Stimulated activated CD8-positive, alpha-beta memory T cell treated with anti-CD3 and anti-CD28 coated beads, Interleukin-4, amount 100 ng/mL, for 1 hour (primary cell): ENCODE measurements around the gene RAB22A.

Experiments used
- DNase-seq, 2 donors: peaks; one replicate each; pipeline ENCODE4 v3.0.0-alpha.2; 2020; ENCODE audit warnings: low read depth in 2 of 2, low spot score in 1 of 2

The RAB22A gene

GRCh38 chr20:58300321-58300720, 9.2 kb upstream of the RAB22A start:
- DNase-seq: no peak

DNA sequence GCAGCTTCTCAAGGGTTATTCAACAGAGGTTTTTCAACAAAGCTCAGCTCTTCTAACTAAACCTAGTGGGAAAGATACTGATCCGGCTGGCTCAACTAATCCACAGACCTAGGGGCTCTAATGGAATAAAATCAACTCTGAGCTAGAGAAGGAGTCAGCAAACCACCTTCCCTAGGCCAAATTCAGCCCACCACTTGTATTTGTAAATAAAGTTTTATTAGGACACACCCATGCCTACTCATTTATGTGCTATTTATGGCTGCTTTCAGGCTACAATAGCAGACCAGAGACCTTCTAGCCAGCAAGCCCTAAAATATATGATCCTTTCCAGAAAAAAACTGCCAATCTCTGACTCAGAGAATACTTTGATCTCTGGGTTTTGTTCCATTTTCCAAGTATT, 6.0 kb upstream of the RAB22A start:
- DNase-seq: no peak

GRCh38 chr20:58305061-58305460, 4.5 kb upstream of the RAB22A start:
- DNase-seq: no peak

DNA sequence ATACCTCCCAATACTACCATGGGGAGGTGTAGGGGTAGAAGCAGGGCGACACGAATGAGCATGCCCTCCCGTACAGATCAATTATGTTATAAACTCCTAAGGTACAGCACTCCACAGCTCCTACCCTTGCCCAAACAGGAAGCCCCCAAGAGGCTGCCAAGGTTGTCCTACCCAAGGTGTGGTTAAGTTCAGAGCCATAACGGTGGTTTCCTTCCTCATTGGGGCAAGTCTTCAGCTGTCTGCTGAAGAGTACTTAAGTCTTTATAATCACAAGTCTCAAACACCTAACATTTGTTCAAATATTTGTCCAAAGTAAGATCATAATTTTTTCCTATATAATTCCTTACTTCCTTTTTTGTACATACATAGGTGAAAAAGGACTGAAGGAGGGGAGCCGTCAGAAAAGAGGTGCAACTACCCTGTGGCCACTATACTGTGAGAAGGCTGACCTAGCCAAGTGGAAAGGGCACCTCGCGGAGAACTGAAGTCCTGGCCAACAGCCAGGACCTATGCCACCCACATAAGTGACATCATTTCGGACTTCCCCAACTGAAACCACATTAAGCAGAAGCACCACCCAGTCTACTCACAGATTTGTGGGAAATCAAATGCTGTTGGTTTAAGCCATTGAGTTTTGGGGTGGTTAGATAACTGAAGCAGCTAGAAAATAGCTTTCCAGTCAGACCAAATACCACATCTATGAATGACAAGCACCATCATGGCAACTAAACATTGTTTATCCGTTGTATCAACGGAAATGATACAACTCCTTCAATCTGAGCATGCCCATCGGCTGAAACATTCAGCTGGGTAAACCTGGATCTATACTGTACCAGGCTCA, 2.9 kb upstream of the RAB22A start:
- DNase-seq: peak in 1 of 2 donors; percentile 48

- no peak for DNase-seq
Observed at GRCh38 chr20:58307270-58307669, 2.2 kb upstream of the RAB22A start.

- DNase-seq: no peak
Observed at GRCh38 chr20:58308290-58308679, 1.2 kb upstream of the RAB22A start.

- peak in 1 of 2 donors; percentile 31 for DNase-seq
Observed at GRCh38 chr20:58308680-58309527, 611 bp upstream of the RAB22A start.

DNA sequence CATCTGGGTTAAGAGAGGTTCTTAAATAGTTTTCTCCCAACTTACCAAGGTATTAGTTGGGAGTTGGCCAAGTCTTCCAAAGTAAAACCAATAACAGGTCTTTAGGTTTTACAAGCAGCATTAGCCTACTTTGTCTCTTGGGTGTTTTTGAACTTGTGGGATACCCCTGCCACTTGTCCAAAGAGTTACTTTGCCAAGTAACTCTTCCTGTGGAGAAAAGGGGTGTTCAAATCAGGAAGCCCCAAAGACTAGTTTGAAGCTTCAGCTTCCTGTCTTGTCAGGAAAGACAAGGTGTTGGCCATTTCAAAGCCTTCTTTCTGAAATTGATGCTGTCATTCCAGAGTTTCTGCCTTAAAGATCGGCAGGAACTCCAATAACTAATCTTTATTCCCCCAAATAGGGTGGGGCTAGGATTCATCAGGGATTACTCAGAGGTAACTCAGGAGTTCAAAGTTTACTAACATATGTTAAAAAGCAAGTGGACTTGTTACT, 822 bp downstream of the RAB22A start:
- no peak for DNase-seq

- DNase-seq: no peak
Observed at GRCh38 chr20:58312836-58313235, 3.3 kb downstream of the RAB22A start.

GRCh38 chr20:58313396-58313795, 3.9 kb downstream of the RAB22A start:
- DNase-seq: no peak

DNA sequence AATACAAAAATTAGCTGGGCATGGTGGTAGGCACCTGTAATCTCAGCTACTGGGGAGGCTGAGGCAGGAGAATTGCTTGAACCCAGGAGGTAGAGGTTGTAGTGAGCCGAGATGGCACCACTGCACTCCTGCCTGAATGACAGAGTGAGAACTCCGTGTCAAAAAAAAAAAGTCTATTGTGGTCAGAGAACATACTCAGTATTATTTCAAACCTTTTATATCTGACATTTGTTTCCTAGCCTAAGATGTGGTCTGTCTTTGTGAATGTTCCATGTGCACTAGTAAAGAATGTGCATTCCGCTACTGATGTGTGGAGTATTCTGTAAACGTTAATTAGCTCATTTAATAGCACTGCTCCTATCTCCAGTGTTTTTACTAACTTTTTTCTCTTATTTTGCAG, 11.7 kb downstream of the RAB22A start:
- DNase-seq: no peak

- DNase-seq: no peak
Observed at GRCh38 chr20:58322083-58322482, 12.6 kb downstream of the RAB22A start.

GRCh38 chr20:58325912-58326311, 16.4 kb downstream of the RAB22A start:
- DNase-seq: no peak

DNA sequence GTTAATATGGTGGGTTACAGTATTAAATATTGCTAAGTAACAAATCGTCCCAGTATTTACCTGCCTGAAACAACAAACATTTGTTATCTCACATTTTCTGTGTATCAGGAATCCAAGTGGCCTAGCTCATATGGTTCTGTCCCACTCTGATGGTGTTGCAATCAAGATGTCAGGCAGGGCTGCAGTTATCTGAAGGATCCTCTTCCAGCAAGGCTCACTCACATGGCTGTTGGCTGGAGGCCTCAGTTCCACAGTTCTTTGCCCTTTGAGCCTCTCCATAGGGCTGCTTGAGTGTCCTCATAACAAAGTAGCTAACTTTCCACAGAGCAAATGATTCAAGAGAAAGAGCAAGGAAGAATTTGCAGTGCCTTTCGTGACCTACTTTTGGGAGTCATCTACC, 17.7 kb downstream of the RAB22A start:
- DNase-seq: no peak

- DNase-seq: no peak
Observed at GRCh38 chr20:58328836-58329235, 19.3 kb downstream of the RAB22A start.

- DNase-seq: no peak
Observed at GRCh38 chr20:58329711-58330110, 20.2 kb downstream of the RAB22A start.

GRCh38 chr20:58330249-58330648, 20.7 kb downstream of the RAB22A start:
- DNase-seq: no peak

DNA sequence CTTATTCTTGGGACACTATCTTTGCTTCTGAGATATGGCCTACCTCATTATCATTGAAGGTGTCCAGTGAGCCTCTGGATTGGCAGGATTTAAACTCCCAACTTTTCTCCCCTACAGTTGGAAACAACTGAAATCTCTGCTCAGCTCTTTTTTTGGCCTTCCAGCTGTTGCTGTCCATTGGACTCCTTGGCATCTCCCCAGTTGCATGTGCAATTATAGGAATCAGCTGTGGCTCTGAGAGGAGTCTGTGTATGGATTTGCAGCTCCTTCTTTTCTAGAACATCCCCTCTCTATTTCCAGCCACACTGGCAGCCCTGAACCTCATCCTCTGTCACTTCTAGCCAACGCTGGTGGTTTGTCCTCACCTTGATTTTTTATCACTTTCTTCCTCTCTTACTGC, 21.2 kb downstream of the RAB22A start:
- no peak for DNase-seq

DNA sequence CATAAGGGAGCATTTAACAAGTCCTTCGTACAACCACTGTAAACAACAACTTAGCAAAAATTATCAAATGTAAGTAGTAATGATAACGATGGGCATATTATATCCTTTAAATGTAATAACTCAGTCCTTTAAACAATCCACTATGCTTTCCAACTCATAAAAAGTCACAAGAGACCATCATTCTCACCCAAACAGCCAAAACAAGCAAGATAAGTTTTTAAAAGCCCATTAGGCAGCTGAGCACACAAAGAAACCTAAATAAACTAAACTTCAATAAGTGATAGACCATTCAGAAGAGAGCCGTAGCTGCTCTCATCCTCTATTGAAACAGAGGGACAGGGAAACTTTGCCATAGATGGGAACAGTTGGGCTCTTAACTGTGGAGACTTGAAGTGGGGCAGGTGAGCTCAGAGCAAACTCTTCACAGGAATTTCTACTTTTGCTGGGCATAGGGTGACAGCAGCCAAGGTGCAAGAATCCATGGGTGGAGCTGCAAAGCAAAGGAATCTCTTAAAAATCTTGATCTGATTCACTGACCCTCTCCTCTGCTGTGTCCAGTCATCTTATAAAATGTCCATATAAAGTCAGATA, 22.5 kb downstream of the RAB22A start:
- DNase-seq: no peak

DNA sequence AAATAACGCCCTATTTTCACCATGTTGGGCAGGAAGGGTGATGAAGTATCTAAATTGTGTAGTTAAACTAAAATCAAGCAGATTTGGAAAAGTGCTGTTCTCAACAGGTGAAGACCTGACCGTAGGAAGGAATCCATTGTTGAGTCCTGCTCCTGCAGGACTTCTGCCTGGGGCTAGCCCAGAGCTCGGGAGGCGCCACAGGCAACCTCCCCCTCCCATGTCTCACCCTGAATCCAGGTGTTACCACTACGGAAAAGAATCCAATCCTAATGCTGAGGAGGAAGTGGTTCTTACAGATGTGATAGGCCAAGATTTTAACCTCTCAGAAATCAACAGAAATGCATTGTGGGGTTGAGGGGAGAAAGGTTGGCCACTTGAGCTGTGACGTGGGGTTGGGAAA, 30.2 kb downstream of the RAB22A start:
- no peak for DNase-seq

DNA sequence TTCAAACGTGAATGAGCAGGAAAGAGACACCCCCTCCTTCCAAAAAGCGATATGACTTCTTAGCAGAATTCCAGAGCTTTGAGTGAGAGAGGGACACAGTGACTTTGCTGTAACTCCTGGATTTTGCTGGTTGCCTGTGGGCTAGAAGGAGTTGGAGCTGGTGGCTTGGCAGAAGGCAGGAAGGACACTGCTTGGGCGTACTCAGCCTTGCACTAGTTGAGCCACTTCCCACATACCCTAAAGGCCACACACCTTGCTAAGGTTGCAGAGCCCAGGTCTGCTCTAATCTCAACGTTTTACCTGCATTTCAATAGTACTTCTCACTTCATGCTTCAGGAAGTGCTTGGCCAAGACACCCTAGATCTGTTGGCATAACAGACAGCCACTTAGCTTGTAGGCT, 30.6 kb downstream of the RAB22A start:
- no peak for DNase-seq

DNA sequence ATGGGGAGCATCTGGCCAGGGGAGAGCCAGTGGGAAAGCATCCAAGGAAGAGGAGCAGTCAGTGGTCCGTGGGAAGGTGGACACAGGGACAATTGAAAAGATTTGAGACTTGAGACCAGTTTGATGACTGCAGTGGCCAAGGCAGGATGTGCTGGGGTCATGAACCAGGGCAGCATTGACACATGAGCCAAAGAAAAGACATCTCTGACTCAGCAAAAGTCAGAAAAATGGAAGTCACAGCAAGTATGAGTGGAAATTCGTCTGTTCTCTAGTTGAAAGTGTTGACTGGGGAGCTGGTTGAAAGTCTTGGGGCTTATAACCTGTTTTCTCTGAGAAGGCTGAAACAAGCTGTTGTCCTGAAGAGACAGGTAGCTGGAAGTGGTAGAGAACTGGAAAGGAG, 31.3 kb downstream of the RAB22A start:
- no peak for DNase-seq
